GM19324 (cell line): Measurements from ENCODE around the gene GALNS.
"Not testable (repeated sequence)": the region's sequence is repeated elsewhere in the genome, so short reads cannot be mapped to it uniquely, and the experiment has no call there.

Experiments
- ATAC-seq: cut with Tn5 transposase; IDR thresholded peaks from one replicate; pipeline ENCODE4 v1.9.1; 2021; ENCODE audit warnings: mild to moderate bottlenecking, moderate library complexity; ENCODE audit not compliant: unreplicated experiment, low FRiP score

GALNS gene

DNA sequence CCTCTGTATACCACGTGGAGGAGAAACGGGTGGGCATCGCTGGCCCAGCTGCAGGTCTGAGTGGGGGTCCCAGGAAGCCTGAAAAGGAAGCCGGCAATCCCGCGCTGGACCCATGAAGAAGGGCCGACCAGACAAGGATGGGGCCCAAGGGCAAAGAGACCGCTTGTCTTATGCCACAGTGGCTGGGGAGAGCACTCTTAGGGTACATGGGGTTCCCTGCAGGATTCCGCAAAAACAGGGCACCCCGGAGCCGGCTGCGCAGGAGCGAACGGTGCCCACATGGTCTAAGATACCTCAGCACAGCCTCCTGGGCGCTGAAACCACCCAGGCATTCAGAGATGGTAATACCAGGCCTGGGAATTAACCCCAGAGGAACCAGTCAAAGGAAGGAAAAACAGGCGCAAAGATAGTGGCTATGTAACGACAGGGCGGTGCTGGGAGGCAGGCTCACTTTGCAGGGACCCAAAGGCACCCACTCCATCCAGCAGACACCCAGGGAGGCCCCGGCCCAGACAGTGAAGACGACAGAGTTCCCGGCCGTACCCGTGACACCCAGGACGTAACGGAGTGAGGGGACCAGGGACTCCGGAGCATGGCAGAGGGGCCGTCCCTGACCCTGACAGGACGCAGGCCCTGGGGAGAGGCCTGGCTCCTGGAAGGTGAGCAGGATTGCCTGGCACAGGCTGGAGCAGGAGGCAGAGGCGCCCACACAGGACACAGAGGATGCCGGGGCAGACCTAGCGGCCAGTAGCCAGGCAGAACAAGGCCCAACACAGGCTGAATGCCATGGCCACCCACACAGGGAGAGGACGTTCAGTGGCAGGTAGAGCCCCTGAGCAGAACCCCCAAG, 82.0 kb downstream of the GALNS start:
- ATAC-seq = no peak

DNA sequence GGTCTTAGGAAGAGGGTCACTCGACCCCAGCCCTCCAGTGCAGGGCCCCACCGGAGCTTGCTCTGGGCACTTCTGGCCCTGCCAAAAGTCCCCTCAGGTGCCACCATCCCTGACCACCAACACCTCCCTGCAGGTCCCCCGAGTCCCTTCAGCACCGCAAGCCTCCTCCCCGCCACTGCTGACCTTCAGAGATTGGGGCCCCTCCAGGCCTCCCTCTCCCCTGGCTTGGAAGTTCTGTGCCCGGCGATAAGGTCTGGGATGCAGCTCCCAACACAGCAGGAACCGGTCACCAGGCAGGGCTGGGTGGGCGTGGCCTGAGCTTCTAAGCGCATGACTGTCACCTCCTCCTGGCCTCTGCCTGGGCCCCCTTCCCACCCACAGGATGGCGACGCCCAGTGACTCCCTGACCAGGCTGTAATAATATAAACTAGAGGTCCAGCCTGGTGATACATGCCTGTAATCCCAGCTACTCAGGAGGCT, 82.9 kb downstream of the GALNS start:
- no peak for ATAC-seq

DNA sequence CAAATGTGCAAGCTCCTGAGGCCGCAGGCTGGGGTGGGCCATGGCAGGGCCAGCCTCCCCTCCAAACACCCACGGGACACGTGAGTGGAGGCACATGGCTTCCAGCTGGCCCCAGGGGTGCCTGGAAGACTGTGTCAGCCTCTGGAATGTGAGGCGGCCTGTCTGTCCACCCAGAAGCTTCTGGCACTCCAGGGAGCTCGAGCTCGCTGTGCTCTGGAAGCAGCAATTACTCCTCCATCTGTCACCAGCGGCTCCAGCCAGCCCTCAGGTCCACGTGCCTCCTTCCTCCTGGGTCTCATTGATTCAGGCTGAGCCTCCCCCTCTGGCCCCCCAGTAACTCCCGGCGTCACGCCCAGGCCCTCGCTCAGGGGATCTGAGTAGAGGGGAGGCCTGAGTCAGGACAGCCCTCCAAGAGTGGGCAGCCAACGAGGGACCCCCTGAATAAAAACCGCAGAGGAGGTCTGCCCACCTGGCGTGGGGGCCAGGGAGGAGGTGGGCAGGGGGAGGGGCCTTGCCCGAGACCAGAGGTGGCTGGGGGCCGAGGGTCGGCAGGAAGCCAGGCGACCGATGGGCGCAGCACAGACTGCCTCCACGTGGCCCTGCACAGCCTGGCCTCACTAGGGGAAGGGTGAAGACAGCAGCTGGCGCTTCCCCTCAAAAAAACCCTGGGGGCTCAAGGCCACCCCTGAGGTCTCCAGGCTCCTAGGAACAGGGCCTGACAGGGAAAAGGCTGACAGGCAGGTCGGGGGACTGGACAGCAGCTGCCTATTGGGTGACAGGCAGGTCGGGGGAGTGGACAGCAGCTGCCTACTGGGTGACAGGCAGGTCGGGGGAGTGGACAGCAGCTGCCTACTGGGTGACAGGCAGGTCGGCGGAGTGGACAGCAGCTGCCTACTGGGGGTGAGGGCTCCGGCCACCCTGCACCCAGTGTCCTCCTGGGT, 83.6 kb downstream of the GALNS start:
- no peak for ATAC-seq

DNA sequence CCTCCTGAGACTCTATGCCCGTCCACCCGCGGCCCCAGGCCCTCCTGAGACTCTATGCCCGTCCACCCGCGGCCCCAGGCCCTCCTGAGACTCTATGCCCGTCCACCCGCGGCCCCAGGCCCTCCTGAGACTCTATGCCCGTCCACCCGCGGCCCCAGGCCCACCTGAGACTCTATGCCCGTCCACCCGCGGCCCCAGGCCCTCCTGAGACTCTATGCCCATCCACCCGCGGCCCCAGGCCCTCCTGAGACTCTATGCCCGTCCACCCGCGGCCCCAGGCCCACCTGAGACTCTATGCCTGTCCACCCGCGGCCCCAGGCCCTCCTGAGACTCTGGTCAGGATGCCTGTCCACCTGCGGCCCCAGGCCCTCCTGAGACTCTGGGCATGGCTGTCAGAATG, 85.0 kb downstream of the GALNS start:
- ATAC-seq = not testable (repeated sequence)

DNA sequence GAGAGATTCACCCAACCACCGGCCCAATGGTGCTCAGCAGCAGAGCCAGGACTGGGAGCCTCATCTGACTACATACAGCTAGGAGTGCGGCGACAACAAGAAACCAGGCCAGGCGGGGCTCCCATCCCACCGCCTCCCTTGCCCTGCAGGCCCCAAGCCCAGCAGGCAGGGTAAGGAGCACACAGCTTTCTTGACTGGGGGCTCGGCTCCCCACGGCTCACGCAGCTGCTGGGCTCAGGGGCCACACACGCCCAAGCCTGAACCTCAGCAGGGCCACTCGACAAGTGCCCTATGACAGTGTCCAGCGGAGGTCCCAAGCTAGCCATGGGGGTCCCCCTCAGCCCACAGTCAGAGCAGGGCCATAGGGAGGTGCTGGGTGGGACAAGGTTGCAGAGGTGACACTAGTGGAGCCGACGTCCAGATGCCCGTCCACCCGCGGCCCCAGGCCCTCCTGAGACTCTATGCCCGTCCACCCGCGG, 85.4 kb downstream of the GALNS start:
- ATAC-seq = no peak

DNA sequence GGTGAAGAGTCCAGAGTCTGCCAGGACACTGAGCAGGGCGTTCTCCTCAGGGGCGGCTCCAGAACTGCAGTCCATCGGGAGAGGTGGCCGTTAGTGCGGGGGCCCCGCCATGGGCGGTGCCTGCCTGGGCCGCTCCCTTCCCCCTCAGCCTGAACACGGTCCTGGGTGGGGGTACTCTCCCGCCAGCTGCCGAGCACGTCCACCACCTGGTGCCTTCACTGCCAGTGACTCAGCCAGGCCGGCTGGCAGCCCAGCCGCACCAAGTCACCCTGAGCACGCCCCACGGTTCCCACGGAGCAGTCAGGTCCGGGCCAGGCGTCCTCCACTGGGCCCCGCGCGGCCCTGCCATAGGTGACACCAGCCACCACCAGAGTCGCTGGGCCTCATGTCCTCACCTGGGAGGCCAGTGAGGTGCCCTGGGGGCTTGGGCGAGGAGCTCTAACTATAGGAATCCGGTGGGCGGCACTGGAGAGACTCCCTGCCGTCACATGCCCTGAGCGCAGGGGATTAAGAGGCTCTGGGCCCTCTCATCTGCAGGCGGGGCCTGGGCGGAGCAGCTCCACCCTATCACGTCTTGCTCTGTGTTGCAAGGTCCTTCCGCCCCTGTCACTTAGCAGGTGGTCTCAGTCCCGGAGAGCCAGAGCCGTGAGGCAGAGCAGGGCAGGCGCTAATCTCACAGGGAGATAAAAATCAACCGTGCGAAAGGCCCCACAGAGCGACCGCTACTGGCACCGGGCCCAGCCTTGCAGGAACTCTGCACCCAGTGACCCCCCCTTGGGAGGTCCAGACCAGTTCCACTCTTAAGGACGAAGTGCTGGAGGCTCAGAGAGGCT, 86.1 kb downstream of the GALNS start:
- no peak for ATAC-seq

DNA sequence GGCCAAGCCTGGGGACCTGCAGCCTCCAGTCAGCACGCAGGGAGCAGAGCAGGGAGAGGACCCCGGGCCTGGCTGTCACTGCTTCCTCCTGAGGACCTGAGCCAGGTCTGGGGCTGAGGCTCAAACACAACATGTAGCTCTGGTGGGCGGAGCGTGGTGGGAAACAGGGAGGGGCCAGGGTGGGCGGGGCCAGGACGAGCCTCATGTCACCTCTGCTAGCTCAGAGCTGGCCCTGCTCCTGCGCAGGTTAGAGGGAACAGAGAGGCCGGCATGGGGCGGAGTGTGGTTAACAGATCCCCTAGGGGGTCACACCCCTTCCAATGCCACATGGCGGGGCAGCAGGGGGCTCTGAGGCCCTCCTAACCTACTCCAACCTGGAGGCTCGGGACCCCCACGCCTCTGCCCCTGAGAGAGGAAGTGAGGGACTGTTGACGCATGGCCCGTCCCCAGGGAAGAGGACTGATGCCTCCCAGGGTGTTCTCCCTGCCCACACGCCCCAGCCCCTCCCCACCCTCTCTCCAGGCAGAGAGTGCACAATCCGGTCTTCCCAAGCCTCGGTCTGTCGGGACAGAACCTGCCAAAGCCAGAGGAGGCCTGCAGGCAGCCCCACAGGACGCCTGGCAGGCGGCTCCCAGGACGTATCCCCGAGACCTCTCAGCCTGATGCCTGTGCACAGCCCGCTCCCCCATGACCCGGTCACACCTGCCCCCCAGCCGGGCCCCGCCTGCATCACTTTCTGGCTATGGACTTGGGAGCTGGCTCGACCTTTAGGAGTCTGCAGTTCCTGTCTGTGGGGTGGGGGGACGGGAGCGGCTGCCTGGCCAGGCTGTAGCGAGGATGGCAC, 86.9 kb downstream of the GALNS start:
- ATAC-seq = no peak

DNA sequence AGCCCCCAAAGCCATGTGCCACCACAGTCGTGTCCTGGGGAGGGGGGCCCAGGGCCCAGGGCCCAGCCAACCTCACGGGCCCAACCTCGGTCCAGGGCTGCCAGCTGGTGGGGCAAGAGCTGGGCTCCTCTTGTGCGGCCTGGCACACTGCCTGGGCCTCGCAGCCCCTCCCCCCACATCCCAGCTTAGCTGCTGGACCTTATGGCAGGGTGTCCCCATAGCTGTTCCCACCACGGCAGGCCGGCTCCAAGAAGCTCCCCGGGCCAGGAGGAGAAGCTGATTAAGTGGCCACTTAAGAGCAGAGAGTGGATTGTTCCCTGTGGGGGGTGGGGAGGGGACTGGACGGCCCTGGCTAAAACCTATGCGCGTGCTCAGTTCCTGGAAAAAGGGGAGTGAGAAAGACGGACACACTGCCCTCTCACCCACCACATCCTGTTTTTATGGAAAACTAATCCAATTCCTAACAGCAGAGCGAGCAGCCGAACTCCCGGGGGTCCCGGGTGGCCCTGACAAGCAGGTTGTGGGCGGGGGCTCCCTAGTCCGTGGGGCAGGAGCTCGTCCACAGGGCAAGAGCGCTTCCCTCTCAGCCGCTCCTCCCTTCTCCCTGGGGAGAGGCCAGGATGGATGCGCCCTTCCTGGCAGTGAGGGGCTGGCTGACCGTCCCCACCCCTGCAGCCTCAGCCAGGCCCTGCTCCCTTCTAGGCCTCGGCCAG, 88.5 kb downstream of the GALNS start:
- no peak for ATAC-seq

DNA sequence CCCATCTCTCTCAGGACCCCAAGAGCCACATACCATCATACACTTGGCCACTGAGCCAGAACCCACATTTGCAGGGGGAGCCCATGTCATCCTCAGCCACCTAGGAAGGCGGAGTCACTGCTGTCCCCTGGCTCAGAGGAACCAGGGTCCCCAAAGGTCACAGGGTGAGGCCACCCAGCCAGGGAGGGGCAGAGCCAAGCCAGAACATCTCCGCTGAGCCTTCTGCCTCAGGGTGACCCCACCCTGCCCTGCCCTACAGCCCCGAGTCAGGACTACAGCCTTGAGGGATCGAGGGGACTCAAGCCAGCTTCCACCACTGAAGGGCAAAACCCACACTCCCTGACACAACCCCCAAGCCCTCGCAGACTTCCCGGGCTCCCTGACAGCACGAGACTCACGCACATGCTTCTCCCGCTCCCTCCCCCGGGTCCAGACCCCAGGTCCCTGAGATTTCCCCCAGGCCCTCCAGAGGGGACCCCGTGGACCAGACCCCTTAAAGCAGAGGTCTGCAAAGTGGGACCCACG, 89.1 kb downstream of the GALNS start:
- no peak for ATAC-seq

DNA sequence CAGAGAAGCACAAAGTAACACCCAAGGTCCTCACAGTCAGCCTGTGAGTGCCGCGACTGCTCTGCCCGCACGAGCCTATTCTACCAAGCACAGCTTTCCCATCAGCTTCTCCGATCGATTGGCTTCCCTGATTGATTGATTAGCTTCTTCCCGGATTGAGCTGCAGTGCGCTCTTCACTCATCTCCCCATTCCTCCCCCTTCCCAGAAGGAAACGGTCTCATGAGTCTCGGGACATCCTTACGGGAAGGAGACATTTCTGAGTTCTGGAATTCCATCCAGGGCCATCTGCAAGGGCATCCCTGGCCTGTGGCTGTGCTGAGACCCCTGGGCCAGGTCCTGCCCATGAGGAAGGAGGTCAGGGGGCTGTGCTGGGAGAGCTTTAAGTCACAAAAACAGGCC, 89.8 kb downstream of the GALNS start:
- no peak for ATAC-seq

DNA sequence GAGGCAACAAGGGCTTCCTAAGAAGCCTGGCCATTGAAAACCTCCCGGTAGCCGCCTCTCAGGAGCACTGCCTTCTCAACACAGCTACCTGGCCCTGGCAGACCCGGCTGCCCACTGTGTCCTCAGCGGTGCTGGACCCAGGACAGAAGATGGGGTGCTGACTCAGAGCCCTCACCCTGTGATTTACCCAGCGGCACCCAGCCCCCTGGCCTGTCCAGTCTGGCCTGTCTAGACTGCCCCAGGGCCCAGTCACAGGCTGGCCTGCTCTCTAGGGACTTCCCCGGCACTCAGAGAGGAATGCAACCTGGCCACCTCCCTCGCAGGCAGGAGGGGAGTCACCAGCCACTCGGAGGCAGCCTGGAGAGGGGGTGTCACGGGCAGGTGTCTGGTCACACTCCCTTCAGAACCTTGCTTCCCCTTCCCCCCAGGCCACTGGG, 91.8 kb downstream of the GALNS start:
- ATAC-seq = no peak

DNA sequence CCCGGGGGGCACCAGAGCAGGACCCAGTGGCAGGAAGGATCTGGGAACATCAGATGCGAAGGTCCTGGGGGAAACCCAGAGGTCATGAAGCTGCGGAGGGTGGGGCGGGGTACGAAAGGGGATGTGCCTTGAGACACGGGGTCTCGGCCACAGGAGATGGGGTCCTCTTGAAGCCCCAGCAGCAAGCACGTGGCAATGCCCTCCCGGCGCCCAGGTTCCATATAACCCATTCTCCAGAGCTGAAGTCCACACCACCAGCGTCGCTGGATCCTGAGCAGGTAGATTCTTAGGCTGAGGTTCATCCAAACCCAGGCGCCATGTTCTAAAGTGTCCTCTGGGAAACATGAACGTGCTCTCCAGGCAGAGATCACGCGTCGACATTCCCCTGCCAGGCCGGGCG, 92.7 kb downstream of the GALNS start:
- no peak for ATAC-seq
